ENCODE data around the gene DECR2. TPM values are rescaled to one million over a fixed set of nuclear protein-coding genes. Genes with fewer than 3 reads are reported as not detected.

DECR2 gene
- total and polyA plus RNA-seq, 2 of the 4 experiments (the other 2 are of a cell fraction), result 3.9 to 26.7 TPM

GRCh38 chr16:399340-400019 is 2.2 kb upstream of the DECR2 start:
- Histone ChIP-seq H3K79me1 (ENCODE audit: low read depth in 1 of 2, low read length in 2 of 2) (peaks cover 4 to 43% of the 10 kb centered on the region in 2 experiments), H3K14ac (replicated peaks; ENCODE audit: low read depth, low read length) (no peak overlapping the region), H4K8ac (ENCODE audit: low read depth in 2 of 2, low read length in 2 of 2) (no peak overlapping the region), H2AFZ (replicated peaks; ENCODE audit: low read length, poor library complexity) (no peak overlapping the region), H2BK5ac (ENCODE audit: low read depth, low read length, poor library complexity, severe bottlenecking) (no peak overlapping the region), H3K4ac (ENCODE audit: low read depth, low read length) (no peak overlapping the region), H3K9me3 (ENCODE audit: control insufficient read depth, insufficient read depth, low read length) (no peaks in the 10 kb centered on the region), H2BK20ac (ENCODE audit: low read depth, low read length) (no peak overlapping the region), H3K27ac (ENCODE audit: insufficient read depth, low read length) (no peak overlapping the region), H3K56ac (ENCODE audit: extremely low read depth, insufficient read depth, low read length) (no peak overlapping the region), H3K4me1 (ENCODE audit: control insufficient read depth, insufficient read depth, low read length) (peaks cover 4% of the 10 kb centered on the region), H2AK9ac (replicated peaks; ENCODE audit: low read depth, low read length, poor library complexity) (no peak overlapping the region), H3K9ac (ENCODE audit: low read depth, low read length) (no peak overlapping the region), H3K18ac (ENCODE audit: low read depth, low read length) (no peak overlapping the region), H3K23ac (ENCODE audit: low read depth, low read length) (no peak overlapping the region), H4K20me1 (ENCODE audit: insufficient read depth, low read length) (peaks cover 15% of the 10 kb centered on the region; the same call in 1 of the 2 replicates), H2BK15ac (ENCODE audit: low read depth, low read length) (no peak overlapping the region), H3K4me3 (ENCODE audit: insufficient read depth, low read depth, low read length) (no peak overlapping the region), H3K9me1 (ENCODE audit: insufficient read depth, low read length) (0 out of 2 replicates have a peak, but pooled peaks cover 7% of the 10 kb centered on the region), H3K27me3 (ENCODE audit: control insufficient read depth, insufficient read depth, low read length) (no peaks in the 10 kb centered on the region), H4K91ac (ENCODE audit: insufficient read depth, low read depth, low read length) (no peak overlapping the region), H2AK5ac (ENCODE audit: low read depth, low read length) (no peak overlapping the region), H3K36me3 (ENCODE audit: control insufficient read depth, insufficient read depth, low read length) (peaks cover 19% of the 10 kb centered on the region), H4K5ac (ENCODE audit: low read depth, low read length) (no peak overlapping the region), H2BK120ac (ENCODE audit: low read depth, low read length) (no peak overlapping the region), H3K4me2 (ENCODE audit: low read depth, low read length) (no peak overlapping the region)
- DNase-seq (no peak), ATAC-seq (ENCODE audit: low read depth) (no peak)
- 100% methylated on average over 1 of the region's 22 CpGs; no CpG with 5 or more reads in 1 of the 2 experiments for WGBS, 2 experiments (ENCODE audit: extremely low coverage in 2 of 2, insufficient read length in 1 of 2)
- in situ Hi-C loops (cut with MboI; ENCODE audit: low sequenced_read_pairs) (loop anchor here (10.0 kb wide), 1 partner anchor 245 kb away; the partner anchor contains the start of genes MCRIP2 and WDR90), dilution Hi-C loops (cut with HindIII; ENCODE audit: low sequenced_read_pairs, unreplicated experiment) (no loop called here), intact Hi-C loops (cut with micrococcal nuclease) (loop anchor here (5.0 to 10.0 kb wide), 2 partner anchors 85 to 128 kb away; partner anchors contain the start of gene CAPN15)
- POLR2A ChIA-PET (ENCODE audit: unreplicated experiment), result no interaction called here
- BruUV-seq (replicated peaks), result no TSS peak
- CTCF ChIA-PET, result interaction anchor here (0.6 kb wide), 1 partner anchor 13 kb away, joined by 5 read pairs; no protein-coding TSS in a partner anchor
- TF ChIP-seq, protein P1, sequence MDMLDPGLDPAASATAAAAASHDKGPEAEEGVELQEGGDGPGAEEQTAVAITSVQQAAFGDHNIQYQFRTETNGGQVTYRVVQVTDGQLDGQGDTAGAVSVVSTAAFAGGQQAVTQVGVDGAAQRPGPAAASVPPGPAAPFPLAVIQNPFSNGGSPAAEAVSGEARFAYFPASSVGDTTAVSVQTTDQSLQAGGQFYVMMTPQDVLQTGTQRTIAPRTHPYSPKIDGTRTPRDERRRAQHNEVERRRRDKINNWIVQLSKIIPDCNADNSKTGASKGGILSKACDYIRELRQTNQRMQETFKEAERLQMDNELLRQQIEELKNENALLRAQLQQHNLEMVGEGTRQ (IDR thresholded peaks at IDR 0.05; ENCODE audit: low read depth, low read length), result no peak
- TF ChIP-seq, protein P2, sequence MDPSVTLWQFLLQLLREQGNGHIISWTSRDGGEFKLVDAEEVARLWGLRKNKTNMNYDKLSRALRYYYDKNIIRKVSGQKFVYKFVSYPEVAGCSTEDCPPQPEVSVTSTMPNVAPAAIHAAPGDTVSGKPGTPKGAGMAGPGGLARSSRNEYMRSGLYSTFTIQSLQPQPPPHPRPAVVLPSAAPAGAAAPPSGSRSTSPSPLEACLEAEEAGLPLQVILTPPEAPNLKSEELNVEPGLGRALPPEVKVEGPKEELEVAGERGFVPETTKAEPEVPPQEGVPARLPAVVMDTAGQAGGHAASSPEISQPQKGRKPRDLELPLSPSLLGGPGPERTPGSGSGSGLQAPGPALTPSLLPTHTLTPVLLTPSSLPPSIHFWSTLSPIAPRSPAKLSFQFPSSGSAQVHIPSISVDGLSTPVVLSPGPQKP (IDR thresholded peaks at IDR 0.05; ENCODE audit: borderline replicate concordance, low read depth, low read length), result no peak
- TF ChIP-seq SMC3 (IDR thresholded peaks at IDR 0.05; ENCODE audit: low read depth, low read length) (no peak), CHD1 (IDR thresholded peaks at IDR 0.05; ENCODE audit: low read depth, low read length) (no peak), BHLHE40 (IDR thresholded peaks at IDR 0.05; ENCODE audit: low read depth, low read length) (no peak), FOS (IDR thresholded peaks at IDR 0.05; ENCODE audit: low read depth, low read length) (no peak), RFX5 (IDR thresholded peaks at IDR 0.05; ENCODE audit: low read depth, low read length) (no peak), CTCF (conservative IDR thresholded peaks at IDR 0.05; ENCODE audit: low read depth, low read length) (no peak), MXI1 (IDR thresholded peaks at IDR 0.05; ENCODE audit: borderline replicate concordance, low read depth, low read length) (no peak), RCOR1 (IDR thresholded peaks at IDR 0.05; ENCODE audit: insufficient replicate concordance, low read length) (no peak), MAFK (IDR thresholded peaks at IDR 0.05; ENCODE audit: low read depth, low read length) (no peak), POLR2A (IDR thresholded peaks at IDR 0.05; ENCODE audit: low read depth, low read length) (no peak), CEBPB (IDR thresholded peaks at IDR 0.05; ENCODE audit: low read depth, low read length) (no peak), NFE2L2 (IDR thresholded peaks at IDR 0.05; ENCODE audit: low read depth, low read length) (no peak)

Measured in IMR-90 (cell line).